AG10803 (cell line): ENCODE results near the gene SFMBT1.

Experiments used
- DNase-seq: peaks from one replicate; pipeline ENCODE4 v3.0.0; 2010; ENCODE audit warnings: low read depth
- H3K4me3 ChIP-seq: 2 replicates; pipeline ENCODE4 v1.5.1; 2011; ENCODE audit warnings: mild to moderate bottlenecking, low read length, control low read depth
- TF ChIP-seq, protein P1 (sequence below): conservative IDR thresholded peaks from 2 replicates; pipeline ENCODE4 v1.5.1; 2011; ENCODE audit warnings: mild to moderate bottlenecking, low read length, control low read depth, inconsistent platforms

SFMBT1 gene

DNA sequence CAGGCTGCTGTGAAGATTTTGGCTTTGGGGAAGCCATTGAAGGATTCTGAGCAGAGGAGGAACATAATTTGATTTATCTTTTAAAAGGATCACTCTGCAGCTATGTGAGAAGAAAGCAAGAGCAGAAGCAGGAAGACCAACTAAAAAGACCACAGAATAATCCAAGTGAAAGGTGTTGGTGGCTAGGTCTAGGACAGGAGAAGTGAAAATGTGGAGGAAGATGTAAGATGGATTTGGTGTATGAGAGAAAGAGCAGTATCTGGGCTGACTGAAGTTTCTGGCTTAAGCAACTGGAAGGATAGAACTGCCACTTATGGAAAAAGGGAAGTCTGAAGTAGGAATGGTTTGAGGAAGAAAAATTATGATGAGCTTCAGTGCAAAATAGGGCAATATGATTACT is 62.0 kb downstream of the SFMBT1 start:
- no peak overlapping the region for H3K4me3 ChIP-seq
- DNase-seq, result no peak
- TF ChIP-seq, protein P1, sequence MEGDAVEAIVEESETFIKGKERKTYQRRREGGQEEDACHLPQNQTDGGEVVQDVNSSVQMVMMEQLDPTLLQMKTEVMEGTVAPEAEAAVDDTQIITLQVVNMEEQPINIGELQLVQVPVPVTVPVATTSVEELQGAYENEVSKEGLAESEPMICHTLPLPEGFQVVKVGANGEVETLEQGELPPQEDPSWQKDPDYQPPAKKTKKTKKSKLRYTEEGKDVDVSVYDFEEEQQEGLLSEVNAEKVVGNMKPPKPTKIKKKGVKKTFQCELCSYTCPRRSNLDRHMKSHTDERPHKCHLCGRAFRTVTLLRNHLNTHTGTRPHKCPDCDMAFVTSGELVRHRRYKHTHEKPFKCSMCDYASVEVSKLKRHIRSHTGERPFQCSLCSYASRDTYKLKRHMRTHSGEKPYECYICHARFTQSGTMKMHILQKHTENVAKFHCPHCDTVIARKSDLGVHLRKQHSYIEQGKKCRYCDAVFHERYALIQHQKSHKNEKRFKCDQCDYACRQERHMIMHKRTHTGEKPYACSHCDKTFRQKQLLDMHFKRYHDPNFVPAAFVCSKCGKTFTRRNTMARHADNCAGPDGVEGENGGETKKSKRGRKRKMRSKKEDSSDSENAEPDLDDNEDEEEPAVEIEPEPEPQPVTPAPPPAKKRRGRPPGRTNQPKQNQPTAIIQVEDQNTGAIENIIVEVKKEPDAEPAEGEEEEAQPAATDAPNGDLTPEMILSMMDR, result no peak

GRCh38 chr3:52983336-52983807 is 62.5 kb downstream of the SFMBT1 start:
- DNase-seq, result no peak
- no peak overlapping the region for H3K4me3 ChIP-seq
- TF ChIP-seq, protein P1, result no peak

DNA sequence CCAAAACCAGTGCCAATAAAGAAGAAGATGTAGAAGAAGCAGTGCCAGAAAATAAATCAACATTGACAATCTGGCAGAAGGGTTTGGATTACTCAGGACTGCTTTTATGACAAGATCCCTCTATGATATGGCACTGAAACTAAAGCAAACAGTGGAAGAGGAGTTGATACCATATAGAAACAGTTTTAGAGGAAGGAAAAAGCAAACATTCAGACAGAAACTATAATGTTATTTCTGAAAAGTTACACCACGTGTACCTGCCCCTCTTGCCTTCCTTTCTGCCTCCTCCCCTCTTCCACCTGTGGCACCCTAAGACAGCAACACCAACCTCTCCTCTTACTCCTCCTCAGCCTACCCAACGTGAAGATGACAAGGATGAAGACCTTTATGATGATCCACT is 63.0 kb downstream of the SFMBT1 start:
- TF ChIP-seq, protein P1, result no peak
- H3K4me3 ChIP-seq, result no peak overlapping the region
- no peak for DNase-seq

DNA sequence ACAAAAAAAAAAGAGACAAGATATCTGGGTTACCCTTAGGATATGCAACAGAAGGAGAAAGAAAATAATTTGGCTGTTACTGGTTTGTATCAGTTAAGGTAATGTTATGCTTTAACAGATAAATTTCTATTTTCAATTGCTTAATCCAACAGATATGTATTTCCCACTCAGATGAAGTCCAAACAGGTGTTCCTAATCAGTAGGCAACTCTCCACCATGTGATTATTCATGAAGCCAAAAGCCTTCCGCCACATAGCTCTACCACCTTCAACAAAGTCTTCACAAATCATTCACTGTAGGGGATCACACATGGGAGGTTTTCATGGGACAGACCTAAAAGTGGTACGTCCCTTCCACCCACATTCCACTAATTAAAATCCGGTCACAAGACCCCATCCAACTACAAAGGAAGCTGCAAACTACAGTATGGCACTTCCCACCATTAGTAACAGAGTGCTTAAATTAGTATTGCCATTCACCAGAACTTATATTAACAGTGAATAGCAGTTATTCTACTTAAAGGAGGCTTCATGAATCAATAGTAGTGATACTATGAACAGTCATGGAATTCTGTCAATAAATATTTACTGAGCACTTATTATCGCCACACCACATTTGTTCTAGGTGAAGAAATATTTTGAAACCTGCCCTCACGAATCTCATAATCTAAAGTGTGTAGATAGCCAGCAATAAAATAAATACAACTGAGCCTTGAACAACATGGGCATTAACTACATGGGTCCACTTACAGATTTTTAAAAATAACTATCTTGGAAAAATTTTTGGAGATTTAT is 66.5 kb downstream of the SFMBT1 start:
- DNase-seq, result no peak
- TF ChIP-seq, protein P1, result no peak
- H3K4me3 ChIP-seq, result no peak overlapping the region

GRCh38 chr3:52978109-52978754 is 67.6 kb downstream of the SFMBT1 start:
- TF ChIP-seq, protein P1, result no peak
- DNase-seq, result no peak
- H3K4me3 ChIP-seq, result no peak overlapping the region

GRCh38 chr3:52973806-52974205 is 72.1 kb downstream of the SFMBT1 start:
- TF ChIP-seq, protein P1, result no peak
- DNase-seq, result peak; percentile 3
- no peak overlapping the region for H3K4me3 ChIP-seq

- no peak for DNase-seq
- TF ChIP-seq, protein P1, result no peak
- H3K4me3 ChIP-seq, result no peak overlapping the region
Observed at GRCh38 chr3:52971895-52972294, 74.0 kb downstream of the SFMBT1 start.
